CD4-positive, alpha-beta T cell (primary cell): ENCODE results near the gene SPATC1L. TPM values are rescaled to one million over a fixed set of nuclear protein-coding genes. Genes with fewer than 3 reads are reported as not detected.

Experiments used
- ATAC-seq: fragments of 200-7000 bp; cut with Tn5 transposase; one replicate; pipeline ENCODE4 v1.10.0; 2022; ENCODE audit warnings: mild to moderate bottlenecking; ENCODE audit not compliant: poor library complexity
- CTCF ChIA-PET: fragments of 350-600 bp; sonication (Branson Sonifier 250); formaldehyde crosslinking; loops from one replicate; lab custom pipeline; 2021; ENCODE audit warnings: antibody characterized with exemption, inconsistent platforms; lab: Charles Lee
- POLR2A ChIA-PET: fragments of 350-600 bp; sonication (Branson Sonifier 250); formaldehyde crosslinking; loops from one replicate; lab custom pipeline; 2021; ENCODE audit warnings: antibody characterized with exemption, inconsistent platforms; lab: Charles Lee
- DNase-seq, 14 experiments: peaks; one replicate each; pipeline ENCODE4 v3.0.0-alpha.2; 2013 to 2020; ENCODE audit warnings: mixed read lengths in 2 of 14
- H3K27ac ChIP-seq, 2 donors: one replicate each; pipeline versions ENCODE4 v1.5.1 to v1.7.0; 2013; ENCODE audit warnings: low read length in 2 of 2, low read depth in 1 of 2, mild to moderate bottlenecking in 1 of 2
- H3K27me3 ChIP-seq, 2 experiments: 1 replicate in 1 of 2; 2 replicates in 1 of 2; pipeline versions ENCODE4 v1.6.1 to v1.7.0; 2013; ENCODE audit warnings: low read length in 2 of 2, control low read depth in 1 of 2, mild to moderate bottlenecking in 1 of 2, moderate library complexity in 1 of 2; ENCODE audit not compliant: insufficient read depth in 2 of 2, control insufficient read depth in 1 of 2
- H3K36me3 ChIP-seq: one replicate; pipeline ENCODE4 v1.6.1; 2013; ENCODE audit warnings: low read length, control low read depth; ENCODE audit not compliant: insufficient read depth
- H3K4me1 ChIP-seq: one replicate; pipeline ENCODE4 v1.6.1; 2013; ENCODE audit warnings: low read length, control low read depth; ENCODE audit not compliant: insufficient read depth
- H3K4me3 ChIP-seq: one replicate; pipeline ENCODE4 v1.5.1; 2013; ENCODE audit warnings: mild to moderate bottlenecking, low read length, moderate library complexity
- H3K9me3 ChIP-seq, 2 experiments: 1 replicate in 1 of 2; 2 replicates in 1 of 2; pipeline versions ENCODE4 v1.6.1 to v1.7.0; 2013; ENCODE audit warnings: low read length in 2 of 2, mild to moderate bottlenecking in 2 of 2, control low read depth in 1 of 2, moderate library complexity in 1 of 2; ENCODE audit not compliant: control insufficient read depth in 1 of 2, insufficient read depth in 1 of 2
- H3K27ac Mint-ChIP-seq: one replicate; pipeline ENCODE4 v1.8.0; 2020; ENCODE audit warnings: mixed read lengths
- H3K27me3 Mint-ChIP-seq: one replicate; pipeline ENCODE4 v1.8.0; 2021; ENCODE audit warnings: mixed read lengths
- H3K36me3 Mint-ChIP-seq: one replicate; pipeline ENCODE4 v1.8.0; 2021; ENCODE audit warnings: low read depth, mixed read lengths
- H3K4me1 Mint-ChIP-seq: one replicate; pipeline ENCODE4 v1.8.0; 2021; ENCODE audit warnings: low read depth, mixed read lengths
- H3K4me3 Mint-ChIP-seq: one replicate; pipeline ENCODE4 v1.8.0; 2020; ENCODE audit warnings: mild to moderate bottlenecking, mixed read lengths
- H3K9me3 Mint-ChIP-seq: one replicate; pipeline ENCODE4 v1.8.0; 2020; ENCODE audit warnings: mixed read lengths
- CTCF ChIP-seq: fragments of 200-600 bp; IDR thresholded peaks from one replicate; pipeline ENCODE4 v1.8.0; 2022; ENCODE audit warnings: antibody characterized with exemption, mild to moderate bottlenecking
- intact Hi-C, 2 experiments: fragments of 100-400 bp; cut with DNase I in 1 of 2; cut with micrococcal nuclease in 1 of 2; formaldehyde crosslinking; loops; one replicate each; pipeline versions ENCODE4 v1.15.1 to v1.9.0; 2023 to 2025; cut with DNase I, micrococcal nuclease
- polyA plus RNA-seq, 2 donors: library from polyadenylated mRNA; unstranded; fragments of 120-200 nt; gene quantifications; one replicate each; pipeline ENCODE4 v1.2.1, GENCODE V29; 2013
- total RNA-seq, 174 experiments: library from RNA in 2 of 174; stranded (reverse) in 2 of 174; gene quantifications; one replicate each; pipeline ENCODE4 v1.2.3 and lab custom pipeline; 2021 to 2026

Gene SPATC1L
- total RNA-seq = 1 to 10 TPM; 2.8 to 3.0 TPM
- polyA plus RNA-seq (2013, experiment 1 of 2) = 8.5 TPM
- polyA plus RNA-seq (2013, experiment 2 of 2) = 7.7 TPM
- 0.20 to 12.2 (median 3.4) reads per million in 172 experiments for total RNA-seq (lab: John Stamatoyannopoulos, UW)

- ATAC-seq (peak; percentile 53), DNase-seq (peak in 7 of 14 experiments; percentile 27 to 65 (median 41))
- H3K27me3 ChIP-seq = peaks cover 0 to 3% of the 10 kb centered on the region in 2 experiments
- H3K9me3 ChIP-seq = peaks cover 0 to 6% of the 10 kb centered on the region in 2 experiments
- CTCF ChIA-PET = no interaction called here
- Mint-ChIP-seq H3K9me3 (no peaks in the 10 kb centered on the region), H3K27me3 (no peaks in the 10 kb centered on the region), H3K36me3 (no peaks in the 10 kb centered on the region), H3K27ac (peak within 1 kb of the TSS; percentile 31), H3K4me1 (peaks cover 11% of the 10 kb centered on the region), H3K4me3 (peak within 1 kb of the TSS; percentile 83)
- no peaks in the 10 kb centered on the region for H3K36me3 ChIP-seq
- H3K4me1 ChIP-seq = peaks cover 25% of the 10 kb centered on the region
- no peak for TF ChIP-seq CTCF
- peak within 1 kb of the TSS; percentile 59 to 85 for H3K27ac ChIP-seq
- peak within 1 kb of the TSS; percentile 64 for H3K4me3 ChIP-seq
- intact Hi-C loops = loop anchor here in 1 of 2 experiments (1.0 to 10.0 kb wide), 2 partner anchors 44 to 89 kb away; partner anchors contain the start of genes COL6A2 and LSS
- POLR2A ChIA-PET = no interaction called here
These were observed at the start of gene SPATC1L for GRCh38 chr21:46183910-46184624. TSS of gene SPATC1L (minus strand) at chr21:46184459. CDS start at chr21:46182816, 1,643 bp downstream.

GRCh38 chr21:46229923-46230260, 45.6 kb upstream of the SPATC1L start:
- Mint-ChIP-seq H3K27ac (peak overlapping the region; percentile 57), H3K36me3 (peaks cover 42% of the 10 kb centered on the region), H3K27me3 (no peaks in the 10 kb centered on the region), H3K9me3 (no peaks in the 10 kb centered on the region), H3K4me3 (peak overlapping the region; percentile 88), H3K4me1 (peaks cover 59% of the 10 kb centered on the region)
- DNase-seq = no peak
- Histone ChIP-seq H3K27me3 (no peaks in the 10 kb centered on the region), H3K36me3 (peaks cover 13% of the 10 kb centered on the region), H3K4me3 (peak overlapping the region; percentile 53), H3K27ac (no peak overlapping the region), H3K4me1 (peaks cover 31% of the 10 kb centered on the region), H3K9me3 (no peaks in the 10 kb centered on the region)
- intact Hi-C loops = loop anchor here (1.0 to 10.0 kb wide), 7 partner anchors 55 to 943 kb away; partner anchors contain the start of genes YBEY (in 2 of the 2), C21orf58 (in 1 of the 2), DIP2A (in 1 of the 2) and MCM3AP (in 1 of the 2)
- ChIA-PET POLR2A (no interaction called here), CTCF (interaction anchor here (3.6 kb wide), 1 partner anchor 86 kb away, joined by 10 read pairs; no protein-coding TSS in a partner anchor)
- no peak for ATAC-seq
- TF ChIP-seq CTCF = no peak

GRCh38 chr21:46229133-46229922, 45.1 kb upstream of the SPATC1L start:
- ChIA-PET POLR2A (no interaction called here), CTCF (interaction anchor here (3.6 kb wide), 1 partner anchor 85 kb away, joined by 10 read pairs; no protein-coding TSS in a partner anchor)
- Histone ChIP-seq H3K36me3 (peaks cover 7% of the 10 kb centered on the region), H3K27ac (no peak overlapping the region), H3K4me3 (peak overlapping the region; percentile 53), H3K27me3 (no peaks in the 10 kb centered on the region), H3K4me1 (peaks cover 31% of the 10 kb centered on the region), H3K9me3 (no peaks in the 10 kb centered on the region)
- Mint-ChIP-seq H3K27me3 (no peaks in the 10 kb centered on the region), H3K4me1 (peaks cover 56% of the 10 kb centered on the region), H3K36me3 (peaks cover 36% of the 10 kb centered on the region), H3K9me3 (no peaks in the 10 kb centered on the region), H3K27ac (peak overlapping the region; percentile 75), H3K4me3 (peak overlapping the region; percentile 98)
- DNase-seq (peak in 1 of 14 experiments; percentile 6), ATAC-seq (peak; percentile 43)
- TF ChIP-seq CTCF = peak; percentile 60
- intact Hi-C loops = loop anchor here (1.0 to 10.0 kb wide), 6 partner anchors 55 to 942 kb away; partner anchors contain the start of genes YBEY (in 2 of the 2), C21orf58 (in 1 of the 2), MCM3AP (in 1 of the 2) and POFUT2 (in 1 of the 2)
